ENCODE data around the gene DNAAF8. TPM values are rescaled to one million over a fixed set of nuclear protein-coding genes. Genes with fewer than 3 reads are reported as not detected.

Gene DNAAF8
- total RNA-seq, 1 experiment from 2014 or later = 1.2 TPM

- no peaks in the 10 kb centered on the region for H3K9me2 ChIP-seq (replicated peaks; ENCODE audit: low read length)
- H3K79me2 ChIP-seq (ENCODE audit: low read length) = no peaks in the 10 kb centered on the region
- no peak overlapping the region for H3K9ac ChIP-seq (ENCODE audit: low read length)
- no peak for ATAC-seq
- TF ChIP-seq EZH2phosphoT487 (IDR thresholded peaks at IDR 0.05; ENCODE audit: borderline replicate concordance, low read length) = no peak
- TF ChIP-seq, protein P1, sequence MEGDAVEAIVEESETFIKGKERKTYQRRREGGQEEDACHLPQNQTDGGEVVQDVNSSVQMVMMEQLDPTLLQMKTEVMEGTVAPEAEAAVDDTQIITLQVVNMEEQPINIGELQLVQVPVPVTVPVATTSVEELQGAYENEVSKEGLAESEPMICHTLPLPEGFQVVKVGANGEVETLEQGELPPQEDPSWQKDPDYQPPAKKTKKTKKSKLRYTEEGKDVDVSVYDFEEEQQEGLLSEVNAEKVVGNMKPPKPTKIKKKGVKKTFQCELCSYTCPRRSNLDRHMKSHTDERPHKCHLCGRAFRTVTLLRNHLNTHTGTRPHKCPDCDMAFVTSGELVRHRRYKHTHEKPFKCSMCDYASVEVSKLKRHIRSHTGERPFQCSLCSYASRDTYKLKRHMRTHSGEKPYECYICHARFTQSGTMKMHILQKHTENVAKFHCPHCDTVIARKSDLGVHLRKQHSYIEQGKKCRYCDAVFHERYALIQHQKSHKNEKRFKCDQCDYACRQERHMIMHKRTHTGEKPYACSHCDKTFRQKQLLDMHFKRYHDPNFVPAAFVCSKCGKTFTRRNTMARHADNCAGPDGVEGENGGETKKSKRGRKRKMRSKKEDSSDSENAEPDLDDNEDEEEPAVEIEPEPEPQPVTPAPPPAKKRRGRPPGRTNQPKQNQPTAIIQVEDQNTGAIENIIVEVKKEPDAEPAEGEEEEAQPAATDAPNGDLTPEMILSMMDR (conservative IDR thresholded peaks at IDR 0.05; ENCODE audit: low read depth, low read length) = no peak
- TF ChIP-seq EZH2 (IDR thresholded peaks at IDR 0.05; ENCODE audit: low read length, unreplicated experiment) = no peak
- H3K9me3 ChIP-seq (ENCODE audit: low read length) = no peaks in the 10 kb centered on the region
- no peak overlapping the region for H2AFZ ChIP-seq (ENCODE audit: low read length)
- no peak overlapping the region for H3K27ac ChIP-seq (ENCODE audit: low read length)
- H3K4me1 ChIP-seq (ENCODE audit: insufficient read depth, low read length) = peaks cover 6% of the 10 kb centered on the region
- H4K20me1 ChIP-seq (ENCODE audit: low read length) = no peaks in the 10 kb centered on the region
- H3K4me3 ChIP-seq (ENCODE audit: low read length) = no peak overlapping the region
- ChIA-PET CTCF (no interaction called here), POLR2A (ENCODE audit: unreplicated experiment) (no interaction called here)
- no peak for DNase-seq
- H3F3A ChIP-seq (ENCODE audit: low read length, unreplicated experiment) = no peaks in the 10 kb centered on the region
- H3K36me3 ChIP-seq (ENCODE audit: low read depth, low read length) = no peaks in the 10 kb centered on the region
- H3K4me2 ChIP-seq (ENCODE audit: low read length) = no peak overlapping the region
- BruUV-seq (replicated peaks) = no TSS peak
- H3K27me3 ChIP-seq (ENCODE audit: low read length) = no peaks in the 10 kb centered on the region
- intact Hi-C loops (cut with micrococcal nuclease) = no loop called here
Observed at GRCh38 chr16:4685292-4685691, 49.0 kb upstream of the DNAAF8 start.

- intact Hi-C loops (cut with micrococcal nuclease) = no loop called here
- H3K36me3 ChIP-seq (ENCODE audit: low read depth, low read length) = no peaks in the 10 kb centered on the region
- POLR2A ChIA-PET (ENCODE audit: unreplicated experiment) = no interaction called here
- H3K4me3 ChIP-seq (ENCODE audit: low read length) = no peak overlapping the region
- no peaks in the 10 kb centered on the region for H3K9me3 ChIP-seq (ENCODE audit: low read length)
- H3F3A ChIP-seq (ENCODE audit: low read length, unreplicated experiment) = no peaks in the 10 kb centered on the region
- H3K4me1 ChIP-seq (ENCODE audit: insufficient read depth, low read length) = no peaks in the 10 kb centered on the region; the same call in 1 of the 2 replicates
- H4K20me1 ChIP-seq (ENCODE audit: low read length) = no peaks in the 10 kb centered on the region
- H3K9ac ChIP-seq (ENCODE audit: low read length) = no peak overlapping the region
- ATAC-seq (no peak), DNase-seq (no peak)
- TF ChIP-seq EZH2 (IDR thresholded peaks at IDR 0.05; ENCODE audit: low read length, unreplicated experiment) (no peak), EZH2phosphoT487 (IDR thresholded peaks at IDR 0.05; ENCODE audit: borderline replicate concordance, low read length) (no peak)
- TF ChIP-seq, protein P1 (conservative IDR thresholded peaks at IDR 0.05; ENCODE audit: low read depth, low read length) = no peak
- no peak overlapping the region for H3K4me2 ChIP-seq (ENCODE audit: low read length)
- no peak overlapping the region for H3K27ac ChIP-seq (ENCODE audit: low read length)
- H3K79me2 ChIP-seq (ENCODE audit: low read length) = no peaks in the 10 kb centered on the region
- no peaks in the 10 kb centered on the region for H3K27me3 ChIP-seq (ENCODE audit: low read length)
- H2AFZ ChIP-seq (ENCODE audit: low read length) = no peak overlapping the region
- no TSS peak for BruUV-seq (replicated peaks)
- CTCF ChIA-PET = no interaction called here
- H3K9me2 ChIP-seq (replicated peaks; ENCODE audit: low read length) = no peaks in the 10 kb centered on the region
Observed at GRCh38 chr16:4685776-4686496, 48.4 kb upstream of the DNAAF8 start.

GRCh38 chr16:4686497-4687210 lies 47.7 kb upstream of the DNAAF8 start:
- no peaks in the 10 kb centered on the region for H3K9me2 ChIP-seq (replicated peaks; ENCODE audit: low read length)
- no peaks in the 10 kb centered on the region for H3K9me3 ChIP-seq (ENCODE audit: low read length)
- no peak for TF ChIP-seq EZH2phosphoT487 (IDR thresholded peaks at IDR 0.05; ENCODE audit: borderline replicate concordance, low read length)
- TF ChIP-seq, protein P1 (conservative IDR thresholded peaks at IDR 0.05; ENCODE audit: low read depth, low read length) = no peak
- TF ChIP-seq EZH2 (IDR thresholded peaks at IDR 0.05; ENCODE audit: low read length, unreplicated experiment) = no peak
- ATAC-seq = no peak
- H2AFZ ChIP-seq (ENCODE audit: low read length) = no peak overlapping the region
- CTCF ChIA-PET = no interaction called here
- no peak overlapping the region for H3K4me3 ChIP-seq (ENCODE audit: low read length)
- H3K27me3 ChIP-seq (ENCODE audit: low read length) = no peaks in the 10 kb centered on the region
- H3K27ac ChIP-seq (ENCODE audit: low read length) = no peak overlapping the region
- intact Hi-C loops (cut with micrococcal nuclease) = no loop called here
- POLR2A ChIA-PET (ENCODE audit: unreplicated experiment) = no interaction called here
- H4K20me1 ChIP-seq (ENCODE audit: low read length) = no peaks in the 10 kb centered on the region
- no peaks in the 10 kb centered on the region for H3K79me2 ChIP-seq (ENCODE audit: low read length)
- H3K9ac ChIP-seq (ENCODE audit: low read length) = no peak overlapping the region
- no peaks in the 10 kb centered on the region for H3F3A ChIP-seq (ENCODE audit: low read length, unreplicated experiment)
- no TSS peak for BruUV-seq (replicated peaks)
- H3K4me2 ChIP-seq (ENCODE audit: low read length) = no peak overlapping the region
- H3K36me3 ChIP-seq (ENCODE audit: low read depth, low read length) = no peaks in the 10 kb centered on the region
- DNase-seq = no peak
- H3K4me1 ChIP-seq (ENCODE audit: insufficient read depth, low read length) = no peaks in the 10 kb centered on the region
